ENCODE data around the gene SLC27A5.

GRCh38 chr19:58551123-58551497 is 39.3 kb upstream of the SLC27A5 start:
- no peak for TF ChIP-seq POLR2A (IDR thresholded peaks at IDR 0.05)
- TF ChIP-seq, protein P1, sequence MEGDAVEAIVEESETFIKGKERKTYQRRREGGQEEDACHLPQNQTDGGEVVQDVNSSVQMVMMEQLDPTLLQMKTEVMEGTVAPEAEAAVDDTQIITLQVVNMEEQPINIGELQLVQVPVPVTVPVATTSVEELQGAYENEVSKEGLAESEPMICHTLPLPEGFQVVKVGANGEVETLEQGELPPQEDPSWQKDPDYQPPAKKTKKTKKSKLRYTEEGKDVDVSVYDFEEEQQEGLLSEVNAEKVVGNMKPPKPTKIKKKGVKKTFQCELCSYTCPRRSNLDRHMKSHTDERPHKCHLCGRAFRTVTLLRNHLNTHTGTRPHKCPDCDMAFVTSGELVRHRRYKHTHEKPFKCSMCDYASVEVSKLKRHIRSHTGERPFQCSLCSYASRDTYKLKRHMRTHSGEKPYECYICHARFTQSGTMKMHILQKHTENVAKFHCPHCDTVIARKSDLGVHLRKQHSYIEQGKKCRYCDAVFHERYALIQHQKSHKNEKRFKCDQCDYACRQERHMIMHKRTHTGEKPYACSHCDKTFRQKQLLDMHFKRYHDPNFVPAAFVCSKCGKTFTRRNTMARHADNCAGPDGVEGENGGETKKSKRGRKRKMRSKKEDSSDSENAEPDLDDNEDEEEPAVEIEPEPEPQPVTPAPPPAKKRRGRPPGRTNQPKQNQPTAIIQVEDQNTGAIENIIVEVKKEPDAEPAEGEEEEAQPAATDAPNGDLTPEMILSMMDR (IDR thresholded peaks at IDR 0.05): no peak

Measured in testis (tissue), 2 donors.